ENCODE data around the gene CUZD1. TPM values are rescaled to one million over a fixed set of nuclear protein-coding genes. Genes with fewer than 3 reads are reported as not detected.
"Not testable (repeated sequence)": the region's sequence is repeated elsewhere in the genome, so short reads cannot be mapped to it uniquely, and the experiment has no call there.

CUZD1 gene
- total RNA-seq, 1 donor from 2014 or later, result 2.4 TPM

- H3K9me3 Mint-ChIP-seq (ENCODE audit: unreplicated experiment), result peaks cover 11% of the 10 kb centered on the region
- peaks cover 6% of the 10 kb centered on the region for H3K4me1 Mint-ChIP-seq (ENCODE audit: low read depth, unreplicated experiment)
- DNase-seq, result no peak
- H3K27me3 Mint-ChIP-seq (ENCODE audit: unreplicated experiment), result no peaks in the 10 kb centered on the region
- H3K4me3 Mint-ChIP-seq (ENCODE audit: unreplicated experiment), result no peak overlapping the region
- H3K36me3 Mint-ChIP-seq (ENCODE audit: unreplicated experiment), result peaks cover 15% of the 10 kb centered on the region
- no peak overlapping the region for H3K27ac Mint-ChIP-seq (ENCODE audit: unreplicated experiment)
- TF ChIP-seq CTCF (IDR thresholded peaks at IDR 0.05; ENCODE audit: partially characterized antibody, unreplicated experiment), result no peak
Measured at GRCh38 chr10:122863216-122864193, 17.8 kb upstream of the CUZD1 start.

GRCh38 chr10:122861711-122862161 is 16.1 kb upstream of the CUZD1 start:
- H3K4me1 Mint-ChIP-seq (ENCODE audit: low read depth, unreplicated experiment), result peaks cover 6% of the 10 kb centered on the region
- H3K27ac Mint-ChIP-seq (ENCODE audit: unreplicated experiment), result no peak overlapping the region
- DNase-seq, result no peak
- no peak overlapping the region for H3K4me3 Mint-ChIP-seq (ENCODE audit: unreplicated experiment)
- H3K9me3 Mint-ChIP-seq (ENCODE audit: unreplicated experiment), result peaks cover 4% of the 10 kb centered on the region
- peaks cover 7% of the 10 kb centered on the region for H3K36me3 Mint-ChIP-seq (ENCODE audit: unreplicated experiment)
- no peak for TF ChIP-seq CTCF (IDR thresholded peaks at IDR 0.05; ENCODE audit: partially characterized antibody, unreplicated experiment)
- H3K27me3 Mint-ChIP-seq (ENCODE audit: unreplicated experiment), result no peaks in the 10 kb centered on the region

GRCh38 chr10:122859527-122859926 is 13.9 kb upstream of the CUZD1 start:
- peaks cover 2% of the 10 kb centered on the region for H3K27me3 Mint-ChIP-seq (ENCODE audit: unreplicated experiment)
- no peaks in the 10 kb centered on the region for H3K36me3 Mint-ChIP-seq (ENCODE audit: unreplicated experiment)
- H3K4me3 Mint-ChIP-seq (ENCODE audit: unreplicated experiment), result no peak overlapping the region
- no peak for DNase-seq
- peaks cover 14% of the 10 kb centered on the region for H3K4me1 Mint-ChIP-seq (ENCODE audit: low read depth, unreplicated experiment)
- H3K27ac Mint-ChIP-seq (ENCODE audit: unreplicated experiment), result no peak overlapping the region
- no peak for TF ChIP-seq CTCF (IDR thresholded peaks at IDR 0.05; ENCODE audit: partially characterized antibody, unreplicated experiment)
- H3K9me3 Mint-ChIP-seq (ENCODE audit: unreplicated experiment), result no peaks in the 10 kb centered on the region

GRCh38 chr10:122858042-122858441 is 12.4 kb upstream of the CUZD1 start:
- DNase-seq; H3K4me3 Mint-ChIP-seq (ENCODE audit: unreplicated experiment); H3K36me3 Mint-ChIP-seq (ENCODE audit: unreplicated experiment); H3K27ac Mint-ChIP-seq (ENCODE audit: unreplicated experiment); H3K9me3 Mint-ChIP-seq (ENCODE audit: unreplicated experiment); H3K27me3 Mint-ChIP-seq (ENCODE audit: unreplicated experiment): not testable (repeated sequence)
- peaks cover 10% of the 10 kb centered on the region for H3K4me1 Mint-ChIP-seq (ENCODE audit: low read depth, unreplicated experiment)

GRCh38 chr10:122856902-122857301 is 11.2 kb upstream of the CUZD1 start:
- H3K4me3 Mint-ChIP-seq (ENCODE audit: unreplicated experiment), result no peak overlapping the region
- H3K27ac Mint-ChIP-seq (ENCODE audit: unreplicated experiment), result no peak overlapping the region
- DNase-seq, result no peak
- H3K36me3 Mint-ChIP-seq (ENCODE audit: unreplicated experiment), result peaks cover 6% of the 10 kb centered on the region
- peaks cover 2% of the 10 kb centered on the region for H3K27me3 Mint-ChIP-seq (ENCODE audit: unreplicated experiment)
- TF ChIP-seq CTCF (IDR thresholded peaks at IDR 0.05; ENCODE audit: partially characterized antibody, unreplicated experiment), result no peak
- H3K9me3 Mint-ChIP-seq (ENCODE audit: unreplicated experiment), result no peaks in the 10 kb centered on the region
- peaks cover 10% of the 10 kb centered on the region for H3K4me1 Mint-ChIP-seq (ENCODE audit: low read depth, unreplicated experiment)
